ENCODE data around the gene TMBIM1.

Gene TMBIM1, protein sequence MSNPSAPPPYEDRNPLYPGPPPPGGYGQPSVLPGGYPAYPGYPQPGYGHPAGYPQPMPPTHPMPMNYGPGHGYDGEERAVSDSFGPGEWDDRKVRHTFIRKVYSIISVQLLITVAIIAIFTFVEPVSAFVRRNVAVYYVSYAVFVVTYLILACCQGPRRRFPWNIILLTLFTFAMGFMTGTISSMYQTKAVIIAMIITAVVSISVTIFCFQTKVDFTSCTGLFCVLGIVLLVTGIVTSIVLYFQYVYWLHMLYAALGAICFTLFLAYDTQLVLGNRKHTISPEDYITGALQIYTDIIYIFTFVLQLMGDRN

DNA sequence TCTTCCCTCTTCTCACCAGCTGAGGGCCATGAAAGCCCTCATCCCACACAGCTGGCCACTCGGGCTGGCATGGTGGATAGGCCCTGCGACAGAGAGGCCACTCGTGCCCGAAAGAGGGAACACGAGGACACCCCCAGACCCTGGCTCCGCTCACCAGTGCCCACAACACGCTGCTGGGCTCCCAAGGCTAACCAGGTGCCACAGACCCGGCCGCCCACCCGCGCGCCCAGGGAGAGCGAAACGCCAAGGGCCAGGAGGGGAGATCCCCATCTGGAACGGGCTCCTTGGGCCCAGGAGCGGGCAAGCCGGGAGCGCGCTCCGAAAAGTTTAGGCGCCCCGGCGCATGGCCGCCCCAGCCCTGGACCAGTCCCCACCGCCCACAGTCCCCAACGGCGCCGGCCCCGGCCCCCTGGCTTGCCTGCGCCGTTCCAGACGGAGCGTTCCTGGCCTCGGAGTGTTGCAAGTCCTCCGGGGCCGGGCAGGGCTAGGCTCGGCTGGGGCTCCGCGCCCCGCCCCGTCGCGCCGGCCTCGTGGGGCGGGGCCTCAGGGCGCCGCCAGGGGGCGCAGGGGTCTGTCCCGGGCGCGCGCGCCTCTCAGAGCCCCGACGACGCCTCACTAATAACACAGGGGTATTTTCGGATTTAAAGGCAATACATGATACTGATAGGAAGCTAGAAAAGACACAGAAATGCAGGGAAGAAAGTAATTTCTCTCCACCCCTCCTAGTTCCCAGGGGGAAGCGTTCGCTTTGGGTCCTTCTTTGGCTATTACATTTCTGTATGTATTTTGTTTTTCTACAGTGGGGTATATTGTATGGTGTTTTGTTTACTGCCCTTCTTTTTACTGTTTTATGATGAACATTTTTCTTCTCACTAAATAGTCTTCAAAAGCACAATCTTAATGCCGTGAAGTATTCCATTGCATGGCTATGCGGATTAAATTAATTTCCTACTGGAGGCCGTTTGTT is at the start of gene TMBIM1:
TSS of gene TMBIM1 (minus strand) at position 456 of the 967 bp plus-strand sequence. CDS start 10,362 bp downstream, outside the sequence.
- in situ Hi-C loops (cut with HindIII; ENCODE audit: low sequenced_read_pairs), result no loop called here

DNA sequence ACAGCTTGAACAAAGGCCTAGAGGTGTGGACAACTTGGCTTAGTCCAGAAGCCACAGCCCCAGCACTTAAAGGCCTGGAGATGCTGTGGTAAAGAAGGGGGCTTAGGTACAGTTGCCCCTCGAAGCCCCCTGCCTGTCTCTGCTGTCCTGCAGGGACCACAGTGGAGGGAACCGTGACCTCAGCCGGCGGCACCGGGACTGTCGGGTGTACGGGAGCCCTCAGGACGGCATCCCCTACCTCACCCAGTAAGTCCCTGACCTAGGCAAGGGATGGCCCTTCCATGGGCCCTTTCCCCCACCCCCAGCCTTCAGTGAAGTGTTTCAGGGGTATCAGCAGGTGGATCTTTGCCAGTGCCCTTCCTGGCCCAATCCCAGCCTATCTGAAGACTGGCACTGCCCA is 49.1 kb upstream of the TMBIM1 start:
- in situ Hi-C loops (cut with HindIII; ENCODE audit: low sequenced_read_pairs), result no loop called here

DNA sequence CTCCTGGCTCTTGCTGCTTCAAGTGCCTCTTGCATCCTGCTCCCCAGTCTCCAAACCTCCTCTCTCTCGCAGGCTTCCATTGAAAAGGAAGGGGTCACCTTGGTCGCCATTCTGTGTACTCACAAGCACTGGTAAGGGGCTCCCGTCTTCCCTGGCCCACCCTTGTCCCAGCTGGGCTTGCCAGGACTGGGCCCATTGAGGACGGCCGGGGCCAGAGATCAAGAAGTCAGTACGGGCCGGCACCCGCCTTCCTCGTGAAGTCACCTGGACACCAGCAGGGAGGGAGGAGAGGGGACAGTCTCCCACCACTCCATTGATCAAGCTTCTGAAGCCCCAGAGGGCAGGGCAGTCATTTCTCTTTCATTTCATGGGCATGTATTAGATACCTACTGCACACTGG is 48.4 kb upstream of the TMBIM1 start:
- in situ Hi-C loops (cut with HindIII; ENCODE audit: low sequenced_read_pairs), result no loop called here

DNA sequence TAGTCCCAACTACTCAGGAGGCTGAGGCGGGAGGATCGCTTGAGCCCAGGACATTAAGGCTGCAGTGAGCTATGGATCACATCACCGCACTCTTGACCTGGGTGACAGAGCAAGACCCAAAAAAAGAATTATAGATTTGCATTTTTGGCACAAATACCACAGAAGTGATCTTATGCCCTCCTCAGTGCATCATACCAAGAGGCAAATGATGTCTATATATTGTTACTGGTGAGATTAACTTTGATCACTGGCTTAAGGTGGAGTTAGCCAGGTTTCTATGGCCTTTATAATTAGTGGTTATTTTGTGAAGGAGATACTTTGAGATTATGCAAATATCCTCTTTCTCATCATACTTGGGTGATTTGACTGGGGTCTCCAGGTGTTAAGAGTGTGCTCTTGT is 42.2 kb upstream of the TMBIM1 start:
- in situ Hi-C loops (cut with HindIII; ENCODE audit: low sequenced_read_pairs), result no loop called here

DNA sequence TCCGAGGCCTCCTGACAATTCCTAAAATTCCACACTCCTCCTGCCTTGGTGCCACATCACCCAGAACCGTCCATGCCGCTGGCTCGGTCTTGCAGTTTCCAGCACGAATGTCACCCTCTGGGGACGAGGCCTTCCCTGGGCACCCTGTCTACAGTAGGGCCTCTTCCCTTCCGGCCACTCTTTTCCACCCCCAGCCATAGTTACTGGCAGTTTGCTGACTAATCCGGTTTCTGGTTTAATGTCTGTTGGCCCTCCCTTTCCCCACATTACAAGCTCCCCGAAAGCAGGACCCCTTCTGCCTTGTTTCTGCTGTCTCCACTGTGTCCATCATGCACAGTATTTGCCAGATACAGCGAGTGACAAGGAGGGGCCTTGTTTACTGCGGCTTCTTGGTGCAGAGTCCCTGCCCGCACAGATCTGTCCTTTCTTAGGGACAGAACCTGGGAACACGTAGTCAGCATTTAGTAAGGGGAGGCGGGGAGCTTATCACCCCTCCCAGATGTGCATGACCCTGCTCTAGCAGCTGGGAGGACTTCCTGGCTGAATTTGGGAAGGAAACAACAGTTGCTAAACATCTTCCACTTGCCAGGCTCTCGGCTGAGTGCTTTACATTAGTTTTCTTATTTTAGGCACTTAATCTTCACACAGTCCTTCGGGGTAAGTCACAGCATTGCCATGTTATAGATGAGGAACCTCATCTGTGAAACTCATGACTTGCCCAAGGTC is 40.8 kb upstream of the TMBIM1 start:
- in situ Hi-C loops (cut with HindIII; ENCODE audit: low sequenced_read_pairs), result no loop called here

DNA sequence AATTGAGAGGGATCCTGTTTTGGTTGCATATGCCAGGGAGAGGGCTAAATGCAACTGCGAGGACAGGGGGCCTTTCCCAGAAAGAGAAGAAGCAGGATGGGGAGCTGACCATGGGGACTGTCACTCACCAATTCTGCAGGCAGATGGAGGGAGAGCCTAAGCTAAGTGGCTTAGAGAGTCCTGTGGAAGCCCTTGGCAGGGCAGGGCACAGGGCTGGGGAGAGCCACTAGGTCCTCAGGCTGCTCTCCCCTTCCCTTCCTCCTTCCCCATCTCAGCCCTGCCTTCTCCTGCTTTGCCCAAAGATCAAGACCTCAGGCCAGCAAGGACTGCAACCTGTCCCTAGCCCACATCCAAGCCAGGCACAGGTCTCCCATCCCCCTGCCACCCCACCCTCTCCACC is 40.0 kb upstream of the TMBIM1 start:
- in situ Hi-C loops (cut with HindIII; ENCODE audit: low sequenced_read_pairs), result no loop called here

DNA sequence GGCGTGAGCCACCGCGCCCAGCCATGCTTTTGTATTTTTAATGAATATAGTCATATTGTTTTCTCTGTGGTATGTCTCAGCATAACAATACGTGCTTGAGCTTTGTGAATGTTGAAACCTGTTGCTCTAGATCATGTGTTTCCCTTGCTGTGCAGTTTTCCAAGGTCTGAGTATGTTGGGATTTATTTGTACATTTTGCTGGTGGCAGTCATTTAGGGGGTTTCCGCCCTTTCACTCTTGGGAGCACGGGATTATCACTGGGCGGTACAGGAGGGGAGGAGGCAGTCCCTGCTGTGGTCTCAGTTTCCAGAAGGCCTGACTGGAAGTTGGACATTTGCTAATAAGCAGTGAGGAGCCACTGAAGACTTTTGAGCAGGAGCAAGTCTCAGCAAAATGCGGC is 39.4 kb upstream of the TMBIM1 start:
- in situ Hi-C loops (cut with HindIII; ENCODE audit: low sequenced_read_pairs), result no loop called here

DNA sequence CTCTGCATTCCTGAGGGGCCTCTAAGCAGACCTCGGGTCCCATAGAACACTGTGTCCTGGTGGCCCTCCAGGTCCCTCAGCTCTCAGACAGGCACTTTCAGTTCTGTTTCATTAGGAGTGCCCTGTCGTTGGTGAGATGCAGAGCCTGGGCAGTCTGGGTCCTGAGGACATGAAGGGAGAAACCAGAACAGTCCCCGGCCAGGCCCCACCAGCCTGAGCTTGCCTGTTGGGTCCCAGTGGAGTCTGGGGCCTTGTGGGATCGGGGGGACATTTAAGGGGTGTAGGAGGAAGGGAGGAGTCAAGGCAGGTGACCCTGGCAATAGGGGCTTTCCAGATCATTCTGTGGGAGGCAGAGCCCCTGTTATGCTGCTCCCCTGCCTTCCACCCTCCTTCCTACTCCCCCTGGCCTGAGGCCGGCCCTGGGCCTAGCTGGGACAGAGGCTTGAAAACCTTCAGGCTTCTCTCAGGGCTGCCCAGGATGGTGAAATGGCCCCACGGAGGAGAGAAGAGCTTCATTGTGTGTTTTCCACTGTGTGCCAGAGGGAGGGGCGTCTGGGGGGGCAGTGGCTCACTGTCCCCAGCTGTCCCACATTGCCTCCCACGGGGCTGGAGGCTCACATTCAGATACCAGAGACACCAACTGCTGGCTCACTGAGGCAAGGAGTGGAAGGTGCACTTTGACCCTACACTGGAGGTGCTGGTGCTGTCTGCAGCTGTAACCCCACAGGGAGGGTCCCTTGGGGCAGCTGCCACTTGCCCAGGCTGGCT is 37.7 kb upstream of the TMBIM1 start:
- in situ Hi-C loops (cut with HindIII; ENCODE audit: low sequenced_read_pairs), result no loop called here

DNA sequence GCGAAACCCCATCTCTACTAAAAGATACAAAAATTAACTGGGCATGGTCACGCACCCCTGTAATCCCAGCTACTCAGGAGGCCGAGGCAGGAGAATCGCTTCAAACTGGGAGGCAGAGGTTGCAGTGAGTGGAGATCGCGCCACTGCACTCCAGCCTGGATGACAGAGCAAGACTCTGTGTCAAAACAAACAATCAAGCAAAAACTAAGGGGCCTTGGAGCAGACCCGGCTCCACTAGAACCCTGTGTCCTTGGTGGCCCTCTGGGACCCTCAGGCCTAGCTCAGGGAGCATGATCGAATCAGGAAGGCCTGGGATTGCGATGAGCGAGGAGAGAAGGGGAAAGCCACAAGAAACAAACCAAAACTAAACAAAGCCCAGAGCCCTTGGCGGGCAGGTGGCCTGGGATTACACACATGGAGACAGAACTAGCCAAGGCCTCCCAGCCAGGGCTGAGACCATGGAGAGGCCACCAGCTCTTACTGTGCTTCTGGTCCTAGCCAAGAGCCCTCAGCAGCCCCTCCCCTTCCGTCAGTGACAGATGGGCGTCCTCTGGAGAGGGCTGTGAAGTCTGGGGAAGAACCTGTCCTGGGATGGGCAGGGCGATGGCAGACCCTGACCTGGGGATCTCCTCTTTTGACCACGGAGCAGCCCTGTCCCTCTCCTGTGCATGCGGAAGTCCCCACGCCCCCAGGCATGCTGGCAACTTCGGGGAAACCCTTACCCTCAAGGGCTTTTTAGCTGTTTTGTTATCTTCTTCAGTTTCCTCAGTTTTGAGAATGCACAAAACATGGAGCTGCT is 36.9 kb upstream of the TMBIM1 start:
- in situ Hi-C loops (cut with HindIII; ENCODE audit: low sequenced_read_pairs), result no loop called here

DNA sequence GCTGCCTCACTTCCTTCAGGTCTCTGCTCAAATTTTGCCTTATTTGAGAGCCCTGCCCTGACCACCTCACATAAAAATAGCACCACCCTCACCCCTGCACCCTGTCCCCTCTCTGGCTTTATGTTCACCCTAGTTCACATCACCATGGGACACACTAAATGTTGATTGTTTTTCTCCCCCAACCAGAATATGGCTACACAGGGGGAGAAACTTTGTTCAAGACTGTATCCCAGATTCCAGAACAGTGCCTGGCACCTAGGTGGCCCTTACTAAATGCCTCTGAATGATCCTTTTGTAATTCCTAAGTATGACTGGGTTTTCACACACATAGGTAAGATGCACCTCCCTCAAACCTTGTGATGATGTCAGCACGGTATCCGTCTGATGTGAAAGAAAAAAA is 36.0 kb upstream of the TMBIM1 start:
- in situ Hi-C loops (cut with HindIII; ENCODE audit: low sequenced_read_pairs), result no loop called here

DNA sequence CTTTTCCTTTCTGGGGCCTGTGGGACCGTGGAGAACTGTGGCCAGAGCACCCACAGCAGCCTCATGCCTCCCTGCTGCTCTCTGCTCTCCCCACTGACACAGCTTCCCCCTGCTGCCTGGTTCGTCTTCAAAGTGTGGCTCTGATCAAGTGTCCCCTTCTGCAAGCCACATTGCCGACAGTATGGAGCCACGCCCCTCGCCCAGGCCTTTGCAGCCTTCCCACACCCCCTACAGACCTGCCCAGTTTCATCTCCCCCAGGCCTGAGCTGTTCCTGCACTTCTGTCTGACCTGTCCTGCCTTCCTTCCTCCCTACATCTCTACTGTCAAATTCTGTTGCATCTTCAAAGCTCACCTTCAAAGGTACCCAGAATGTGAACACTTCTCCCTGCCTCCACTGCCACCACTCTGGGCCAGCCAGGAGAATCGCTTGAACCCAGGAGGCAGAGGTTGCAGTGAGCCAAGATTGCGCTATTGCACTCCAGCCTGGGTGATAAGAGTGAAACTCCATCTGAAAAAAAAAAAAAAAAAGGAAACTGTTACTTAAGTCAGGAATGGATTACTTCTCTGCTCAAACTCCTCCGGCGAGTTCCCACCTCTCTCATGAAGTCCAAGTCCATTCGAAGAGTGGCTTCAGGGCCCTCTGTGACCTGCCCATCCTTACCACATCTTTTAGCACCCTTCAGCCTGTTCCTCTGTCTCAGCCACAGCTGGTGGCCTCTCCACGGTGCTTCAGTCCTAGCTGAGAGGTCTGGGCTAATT is 35.3 kb upstream of the TMBIM1 start:
- in situ Hi-C loops (cut with HindIII; ENCODE audit: low sequenced_read_pairs), result no loop called here

DNA sequence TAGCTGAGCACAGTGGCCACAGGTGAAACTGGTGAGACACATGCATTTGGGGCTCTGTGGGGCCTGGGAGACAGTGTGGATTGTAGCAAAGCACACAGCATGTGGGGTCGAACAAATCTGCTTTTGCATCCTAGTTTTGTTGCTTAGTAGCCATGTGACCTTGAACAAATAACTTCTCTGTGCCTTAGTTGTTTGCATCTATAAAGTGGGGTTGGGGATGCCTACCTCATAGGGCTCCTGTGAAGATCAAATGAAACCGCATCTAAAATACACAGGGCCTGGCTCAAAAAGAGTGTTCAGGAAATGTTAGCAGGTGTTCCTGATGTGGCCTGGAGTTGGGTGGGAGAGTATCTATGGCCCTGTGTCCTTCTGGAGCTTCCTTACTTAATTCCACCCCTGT is 34.0 kb upstream of the TMBIM1 start:
- in situ Hi-C loops (cut with HindIII; ENCODE audit: low sequenced_read_pairs), result no loop called here

DNA sequence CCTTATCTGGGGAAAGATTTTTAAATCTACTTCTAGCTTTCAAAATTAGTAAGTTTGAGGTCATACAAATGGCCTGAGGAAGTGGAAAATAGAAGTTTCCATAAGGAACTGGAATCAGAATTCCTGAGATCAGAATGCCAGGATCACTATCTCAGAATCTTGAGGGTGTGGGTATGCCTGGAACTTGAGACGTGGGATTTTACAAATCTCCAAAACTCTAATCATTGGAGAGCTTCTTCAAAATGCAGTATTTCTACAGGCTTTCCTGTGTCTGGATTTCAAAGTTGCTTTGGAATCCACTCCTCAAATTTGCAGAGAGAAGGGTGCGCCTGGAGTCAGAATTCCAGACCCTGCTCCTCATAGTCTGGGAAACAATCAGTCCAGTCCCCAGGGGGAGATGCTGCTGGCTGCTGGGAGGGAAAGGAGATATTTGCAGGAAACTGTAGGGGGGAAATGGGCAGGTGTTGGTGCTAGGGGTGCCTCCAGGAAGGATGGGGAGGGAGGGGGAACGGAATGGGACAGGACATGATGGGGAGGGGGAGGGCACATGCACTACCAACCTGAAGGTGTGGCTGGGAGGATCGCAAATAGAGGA is 33.4 kb upstream of the TMBIM1 start:
- in situ Hi-C loops (cut with HindIII; ENCODE audit: low sequenced_read_pairs), result no loop called here

DNA sequence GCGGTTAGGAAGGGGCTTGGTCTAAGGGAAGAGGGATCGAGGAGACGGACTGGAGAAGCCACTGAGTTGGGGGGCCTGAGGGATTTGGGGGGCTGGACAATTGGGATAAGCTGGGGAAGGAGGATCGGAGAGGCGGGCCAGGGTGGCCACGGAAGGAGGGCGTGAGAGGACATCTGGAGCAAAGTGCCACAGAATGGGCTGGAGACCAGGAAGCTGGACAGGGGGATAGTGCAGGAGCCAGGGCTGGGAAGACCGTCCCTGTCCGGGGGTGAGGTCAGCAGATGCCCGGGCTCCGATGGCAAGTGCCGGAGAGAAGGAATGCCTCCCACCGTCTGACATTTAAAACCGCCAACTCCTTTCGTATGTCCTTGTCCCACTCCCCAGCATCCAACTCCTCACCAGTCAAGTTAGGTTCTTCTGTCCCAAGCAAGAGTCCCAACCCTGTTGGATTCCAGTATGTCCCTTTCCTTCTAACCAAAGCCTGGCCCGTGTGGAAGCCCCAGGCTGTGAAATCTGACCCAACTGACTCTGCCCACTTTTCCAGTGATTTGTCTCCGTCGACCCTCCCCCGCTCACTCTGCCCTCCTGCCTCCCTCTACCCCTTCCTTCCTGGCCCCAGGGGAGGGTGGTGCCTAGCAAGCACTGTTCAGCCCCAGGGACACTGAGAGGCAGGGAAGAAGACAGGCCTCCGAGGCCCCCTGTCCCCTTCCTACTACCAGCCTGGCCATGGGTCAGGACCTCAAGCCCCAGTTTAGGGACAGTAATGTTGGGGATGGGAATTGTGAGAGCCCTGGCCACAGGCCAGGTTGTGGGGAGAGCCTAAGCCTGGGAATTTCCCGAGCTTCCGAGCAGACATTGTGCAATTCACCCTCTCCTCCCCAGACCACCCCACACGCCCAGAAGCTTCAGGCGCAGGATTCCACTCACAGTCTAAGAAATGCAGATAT is 31.5 kb upstream of the TMBIM1 start:
- in situ Hi-C loops (cut with HindIII; ENCODE audit: low sequenced_read_pairs), result no loop called here

DNA sequence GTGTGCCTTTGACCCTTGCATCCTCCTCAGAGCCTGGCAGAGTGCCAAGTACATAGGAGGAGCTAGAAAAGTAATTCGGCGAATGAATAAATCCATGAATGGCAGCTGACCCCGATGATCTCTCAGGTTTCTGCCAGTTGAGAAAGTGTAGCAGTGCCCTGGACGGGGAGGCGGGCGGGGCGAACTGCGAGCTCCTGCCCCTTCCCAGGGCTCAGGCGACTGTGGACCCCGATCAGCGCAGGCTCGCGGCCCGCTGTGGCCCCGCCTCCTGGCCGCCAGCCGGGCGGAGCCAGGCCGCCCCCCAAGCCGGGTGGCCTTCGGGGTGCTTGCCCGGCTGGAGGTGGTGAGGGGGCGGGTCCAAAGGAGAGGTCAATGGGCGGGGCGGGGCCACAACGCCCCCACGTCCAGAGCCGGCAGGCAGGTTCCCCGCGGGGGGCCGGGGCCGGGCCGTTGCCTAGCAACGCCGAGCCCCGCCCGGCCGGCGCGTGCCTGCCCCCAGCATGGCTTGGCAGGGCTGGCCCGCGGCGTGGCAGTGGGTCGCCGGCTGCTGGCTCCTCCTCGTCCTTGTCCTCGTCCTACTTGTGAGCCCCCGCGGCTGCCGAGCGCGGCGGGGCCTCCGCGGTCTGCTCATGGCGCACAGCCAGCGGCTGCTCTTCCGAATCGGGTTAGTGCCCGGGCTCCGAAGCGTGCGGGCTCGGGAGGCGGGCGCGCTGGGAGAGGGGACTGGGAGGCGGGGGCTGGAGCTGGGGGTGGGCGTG is 30.6 kb upstream of the TMBIM1 start:
- in situ Hi-C loops (cut with HindIII; ENCODE audit: low sequenced_read_pairs), result no loop called here

DNA sequence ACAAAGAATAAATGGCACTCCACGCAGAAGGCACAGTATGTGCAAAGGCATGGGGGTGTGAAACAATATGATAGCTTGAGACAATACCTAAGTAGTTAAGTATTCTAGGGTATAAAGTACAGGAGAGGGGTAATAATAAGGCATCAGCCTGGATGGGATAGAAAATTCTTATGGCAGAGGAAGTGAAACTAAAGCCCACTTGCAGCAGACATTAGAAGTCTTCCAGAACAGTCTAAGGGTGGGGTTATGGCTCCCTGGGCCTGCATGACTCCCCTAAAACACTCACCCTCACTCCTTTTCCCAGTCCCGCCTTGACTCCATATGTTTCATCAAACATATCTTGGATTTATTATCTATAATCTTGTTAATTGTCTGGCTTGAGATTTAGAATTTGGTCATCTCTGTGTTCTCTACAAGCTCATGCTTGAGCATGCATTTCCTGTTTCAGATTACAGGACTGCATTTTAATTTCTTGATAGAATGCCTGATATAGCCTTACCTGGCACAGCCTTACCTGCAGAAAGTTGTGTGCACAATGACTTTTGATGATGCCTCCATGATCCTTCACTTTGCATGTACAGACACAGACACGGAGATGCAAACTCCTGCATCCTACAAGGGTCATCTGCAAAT is 28.5 kb upstream of the TMBIM1 start:
- in situ Hi-C loops (cut with HindIII; ENCODE audit: low sequenced_read_pairs), result no loop called here

All from endothelial cell of hepatic sinusoid (primary cell).